C4-2B (cell line): Measurements from ENCODE around the gene CALY.

Experiments
- H3K27ac ChIP-seq: fragments of 450-650 bp; 2 replicates; pipeline ENCODE4 v1.5.1; 2017
- ZFX ChIP-seq: fragments of 450-650 bp; IDR thresholded peaks from 2 replicates; pipeline ENCODE4 v1.6.1; 2017
- TF ChIP-seq, protein P1 (sequence below): fragments of 450-650 bp; conservative IDR thresholded peaks from 2 replicates; pipeline ENCODE4 v1.5.1; 2017; ENCODE audit warnings: mild to moderate bottlenecking

CALY gene

DNA sequence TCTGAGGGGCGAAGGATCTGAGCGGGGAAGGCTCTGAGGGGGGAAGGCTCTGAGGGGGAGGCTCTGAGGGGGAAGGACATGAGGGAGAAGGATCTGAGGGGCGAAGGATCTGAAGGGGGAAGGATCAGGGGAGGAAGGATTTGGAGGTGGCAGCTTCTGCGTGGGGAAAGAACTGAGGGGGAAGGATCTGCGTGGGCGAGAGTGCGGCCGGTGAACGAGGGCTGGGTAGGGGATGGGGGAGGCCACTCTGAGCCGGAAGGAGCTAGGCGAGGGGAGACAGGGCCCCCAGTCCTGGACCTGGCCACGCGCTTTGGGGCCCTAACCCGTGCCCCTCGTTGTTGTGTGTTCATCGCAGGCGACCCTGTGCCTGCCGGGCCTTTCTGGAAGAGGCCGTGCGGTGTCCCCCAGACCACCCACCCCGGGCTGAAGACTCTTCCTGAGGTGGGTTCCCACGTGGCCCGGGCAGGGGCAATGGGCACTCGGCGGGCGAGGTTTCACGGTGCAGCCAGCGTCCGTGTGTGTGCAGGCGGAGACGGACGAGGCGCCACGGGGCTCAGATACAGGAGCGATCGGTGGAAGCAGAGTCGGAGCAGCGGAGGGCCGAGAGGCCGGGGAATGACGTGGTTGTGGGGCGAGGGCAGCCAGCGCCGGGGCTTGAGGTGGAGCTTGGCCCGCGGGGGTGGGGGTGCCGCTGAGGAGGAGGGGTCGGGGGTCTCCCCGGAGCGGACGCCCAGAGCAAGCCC is 2.0 kb downstream of the CALY start:
- no peak overlapping the region for H3K27ac ChIP-seq
- TF ChIP-seq, protein P1, sequence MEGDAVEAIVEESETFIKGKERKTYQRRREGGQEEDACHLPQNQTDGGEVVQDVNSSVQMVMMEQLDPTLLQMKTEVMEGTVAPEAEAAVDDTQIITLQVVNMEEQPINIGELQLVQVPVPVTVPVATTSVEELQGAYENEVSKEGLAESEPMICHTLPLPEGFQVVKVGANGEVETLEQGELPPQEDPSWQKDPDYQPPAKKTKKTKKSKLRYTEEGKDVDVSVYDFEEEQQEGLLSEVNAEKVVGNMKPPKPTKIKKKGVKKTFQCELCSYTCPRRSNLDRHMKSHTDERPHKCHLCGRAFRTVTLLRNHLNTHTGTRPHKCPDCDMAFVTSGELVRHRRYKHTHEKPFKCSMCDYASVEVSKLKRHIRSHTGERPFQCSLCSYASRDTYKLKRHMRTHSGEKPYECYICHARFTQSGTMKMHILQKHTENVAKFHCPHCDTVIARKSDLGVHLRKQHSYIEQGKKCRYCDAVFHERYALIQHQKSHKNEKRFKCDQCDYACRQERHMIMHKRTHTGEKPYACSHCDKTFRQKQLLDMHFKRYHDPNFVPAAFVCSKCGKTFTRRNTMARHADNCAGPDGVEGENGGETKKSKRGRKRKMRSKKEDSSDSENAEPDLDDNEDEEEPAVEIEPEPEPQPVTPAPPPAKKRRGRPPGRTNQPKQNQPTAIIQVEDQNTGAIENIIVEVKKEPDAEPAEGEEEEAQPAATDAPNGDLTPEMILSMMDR = no peak
- no peak for TF ChIP-seq ZFX

DNA sequence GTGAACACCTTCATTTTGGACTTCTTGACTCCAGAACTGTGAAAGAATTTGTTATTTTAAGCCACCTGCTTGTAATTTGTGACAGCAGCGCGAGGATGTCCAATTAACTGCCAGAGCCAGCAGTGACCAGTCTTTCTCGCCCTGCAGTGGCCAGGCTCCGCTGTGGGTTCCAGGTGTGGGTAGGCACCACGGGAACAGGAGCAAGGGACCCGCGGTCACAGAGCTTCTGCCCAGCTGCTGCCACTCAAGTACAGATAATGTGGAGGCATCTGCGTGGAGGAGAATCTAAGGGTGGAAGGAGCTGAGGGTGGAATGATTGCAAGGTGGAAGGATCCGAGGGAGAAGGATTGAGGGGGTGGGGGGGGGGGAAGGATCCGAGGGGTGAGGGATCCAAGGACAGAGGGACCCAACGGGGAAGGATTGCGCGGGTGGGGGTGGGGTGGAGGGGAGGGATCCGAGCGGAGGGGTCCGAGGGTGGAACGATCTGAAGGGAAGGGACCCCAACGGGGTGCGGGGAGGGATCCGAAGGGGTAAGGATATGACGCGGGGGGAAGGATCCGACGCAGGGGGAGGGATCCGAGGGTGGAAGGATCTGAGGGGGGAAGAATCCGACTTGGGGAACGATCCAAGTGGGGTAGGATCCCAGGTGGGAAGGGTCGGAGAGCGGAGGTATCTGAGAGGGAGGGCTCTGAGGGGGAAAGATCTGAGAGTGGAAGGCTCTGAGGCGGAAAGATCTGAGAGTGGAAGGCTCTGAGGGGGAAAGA is 3.6 kb downstream of the CALY start:
- H3K27ac ChIP-seq = no peak overlapping the region
- no peak for TF ChIP-seq ZFX
- TF ChIP-seq, protein P1 = no peak

DNA sequence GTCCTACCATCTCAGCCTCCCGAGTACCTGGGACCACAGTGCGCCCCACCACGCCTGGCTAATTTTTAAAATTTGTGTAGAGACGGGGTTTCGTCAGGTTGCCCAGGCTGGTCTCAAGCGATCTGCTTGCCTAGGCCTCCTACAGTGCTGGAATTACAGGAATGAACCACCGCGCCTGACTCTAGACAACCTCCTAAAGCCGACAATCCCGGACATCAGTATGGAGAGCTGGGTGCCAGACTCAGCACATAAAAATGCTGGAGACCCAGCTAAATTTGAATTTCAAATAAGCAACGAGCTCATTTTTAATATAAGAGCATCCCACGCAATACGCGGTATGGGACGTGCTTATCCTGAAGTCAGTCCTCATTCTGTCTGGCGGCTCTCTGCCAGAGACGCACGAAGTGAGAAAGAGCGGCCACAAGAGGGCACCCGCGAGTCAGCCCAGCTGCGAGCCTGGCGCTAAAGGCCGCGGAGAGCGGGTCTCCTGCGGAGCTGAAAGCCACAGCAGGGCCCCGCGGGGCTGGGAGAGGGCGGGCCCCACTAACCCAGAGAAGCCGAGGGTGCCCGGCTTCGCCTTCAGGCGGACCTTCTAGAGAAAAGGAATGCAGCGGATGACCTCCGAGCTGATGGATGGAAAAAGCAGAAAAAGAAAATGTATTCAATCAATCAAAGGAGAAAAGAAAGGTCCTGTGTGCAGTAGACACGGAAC is 7.0 kb downstream of the CALY start:
- no peak overlapping the region for H3K27ac ChIP-seq

DNA sequence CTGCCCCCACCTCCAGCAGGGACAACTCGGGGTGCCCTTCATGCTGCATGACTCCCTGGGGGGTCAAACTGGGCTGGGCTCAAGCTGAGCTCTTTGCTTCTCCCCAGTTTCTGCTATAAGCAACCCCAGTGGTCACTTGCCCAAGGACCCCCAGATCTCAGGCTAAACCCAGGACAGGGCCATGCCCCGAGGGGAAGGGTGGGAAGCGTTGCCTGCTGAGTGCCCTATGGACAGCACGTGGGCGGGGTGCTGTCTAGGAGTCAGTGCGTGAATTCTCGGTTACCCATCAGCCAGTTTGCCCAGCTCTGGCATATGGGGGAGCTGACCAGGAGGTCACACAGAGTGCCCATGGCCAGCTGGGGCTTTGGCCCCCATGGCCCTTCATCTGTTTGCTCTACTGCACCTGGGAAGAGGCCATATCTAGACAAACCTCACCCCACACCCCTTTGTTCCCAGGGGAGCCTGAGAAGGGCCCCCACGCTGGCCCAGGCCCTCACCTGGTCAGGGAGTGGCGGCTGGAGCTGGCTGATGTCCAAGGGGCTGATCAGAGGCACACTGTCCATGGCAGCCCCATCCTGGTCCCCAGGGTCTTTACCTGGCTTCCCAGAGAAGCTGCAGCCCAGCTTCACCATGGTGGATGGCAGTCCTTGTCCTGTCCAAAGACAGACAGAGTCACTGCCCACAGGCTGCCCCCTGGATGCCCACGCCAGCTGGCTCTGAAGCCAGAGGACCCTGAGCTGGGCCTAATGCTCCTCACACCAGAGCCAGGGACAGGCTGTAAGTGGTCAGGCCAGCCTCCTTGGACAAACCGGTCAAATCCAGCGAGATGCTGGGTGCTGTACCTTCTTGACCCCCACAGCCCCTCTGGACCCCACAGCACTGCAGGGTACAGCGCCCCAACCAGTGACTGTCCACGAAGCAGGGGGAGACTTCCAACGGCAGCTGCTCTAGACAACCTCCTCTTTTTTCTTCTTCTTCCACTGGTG is 8.0 kb downstream of the CALY start:
- TF ChIP-seq ZFX = no peak
- TF ChIP-seq, protein P1 = no peak
- no peak overlapping the region for H3K27ac ChIP-seq

More for the DNA sequence above, 7.0 kb downstream of the CALY start:
- no peak for TF ChIP-seq ZFX
- TF ChIP-seq, protein P1 = peak; percentile 99

DNA sequence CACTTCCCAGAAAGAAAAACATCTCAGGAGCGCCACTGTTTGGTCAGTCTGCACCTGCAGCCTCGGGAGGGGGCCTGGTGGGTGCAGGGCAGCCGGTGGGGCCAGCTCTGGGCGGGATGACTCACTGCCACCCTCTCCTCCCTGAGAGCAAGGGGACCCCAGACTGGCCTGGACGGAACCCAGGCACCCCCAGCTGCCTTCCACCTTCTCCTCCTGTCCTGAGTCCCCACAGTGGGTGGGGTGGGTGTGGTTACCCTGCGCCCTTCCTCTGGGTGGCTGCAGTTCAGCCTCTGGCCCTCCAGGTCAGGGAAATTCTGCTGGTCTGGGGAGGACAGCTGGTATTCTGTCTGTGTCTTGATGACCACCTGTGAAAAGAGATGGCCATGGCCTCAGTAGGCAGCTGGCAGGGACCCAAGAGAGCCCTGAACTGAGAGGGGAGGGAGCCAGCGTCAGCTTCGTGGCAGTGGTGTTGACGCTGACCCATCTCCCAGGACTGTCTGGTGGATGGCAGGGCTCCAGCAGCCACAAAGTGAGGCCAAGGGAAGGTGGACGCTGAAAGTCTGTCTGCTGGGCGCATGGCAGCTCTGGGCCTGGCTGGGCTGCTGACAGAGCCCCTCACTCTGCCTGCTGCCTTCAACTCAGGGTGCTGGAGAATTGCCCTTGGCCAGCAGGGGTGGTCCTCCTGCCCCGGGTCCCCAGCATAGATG is 8.9 kb downstream of the CALY start:
- no peak overlapping the region for H3K27ac ChIP-seq
- TF ChIP-seq ZFX = no peak
- TF ChIP-seq, protein P1 = no peak
